ENCODE results near the gene S100A5. TPM values are rescaled to one million over a fixed set of nuclear protein-coding genes. Genes with fewer than 3 reads are reported as not detected.
A peak's percentile ranks its signal among the peaks of the same experiment; 100 is the strongest.

Gene S100A5
- total RNA-seq, 2 donors from 2014 or later = 3.2 to 9.6 TPM

GRCh38 chr1:153546796-153547559 lies 6.2 kb upstream of the S100A5 start:
- Mint-ChIP-seq H3K27ac (peak overlapping the region; percentile 98), H3K36me3 (ENCODE audit: low read depth) (peaks cover 41% of the 10 kb centered on the region)

GRCh38 chr1:153546371-153546770 lies 5.6 kb upstream of the S100A5 start:
- H3K9me3 Mint-ChIP-seq = no peaks in the 10 kb centered on the region

More at GRCh38 chr1:153546796-153547559, 6.2 kb upstream of the S100A5 start:
- H3K9me3 Mint-ChIP-seq = no peaks in the 10 kb centered on the region
- no peaks in the 10 kb centered on the region for H3K27me3 Mint-ChIP-seq
- no peak for ATAC-seq (replicated peaks)
- H3K4me1 Mint-ChIP-seq = peaks cover 31% of the 10 kb centered on the region
- H3K4me3 Mint-ChIP-seq = peak overlapping the region; percentile 98

GRCh38 chr1:153545067-153546055 lies 4.6 kb upstream of the S100A5 start, which contains the start of gene S100A4:
Gene S100A4, minus strand, starts transcription at chr1:153545806. Its CDS starts 1,012 bp downstream, at chr1:153544794.
- peaks cover 51% of the 10 kb centered on the region for H3K36me3 Mint-ChIP-seq (ENCODE audit: low read depth)
- peaks cover 43% of the 10 kb centered on the region for H3K4me1 Mint-ChIP-seq
- H3K4me3 Mint-ChIP-seq = peak within 1 kb of the TSS; percentile 98
- peak within 1 kb of the TSS; percentile 98 for H3K27ac Mint-ChIP-seq
- H3K27me3 Mint-ChIP-seq = no peaks in the 10 kb centered on the region
- no peaks in the 10 kb centered on the region for H3K9me3 Mint-ChIP-seq
- peak; percentile 86 for ATAC-seq (replicated peaks)

More at GRCh38 chr1:153546371-153546770, 5.6 kb upstream of the S100A5 start:
- Mint-ChIP-seq H3K4me1 (peaks cover 37% of the 10 kb centered on the region), H3K4me3 (peak overlapping the region; percentile 98), H3K27me3 (no peaks in the 10 kb centered on the region), H3K36me3 (ENCODE audit: low read depth) (peaks cover 46% of the 10 kb centered on the region), H3K27ac (peak overlapping the region; percentile 98)
- no peak for ATAC-seq (replicated peaks)

- no peak for ATAC-seq (replicated peaks)
- no peaks in the 10 kb centered on the region for H3K27me3 Mint-ChIP-seq
- H3K4me3 Mint-ChIP-seq = peak overlapping the region; percentile 98
- peaks cover 51% of the 10 kb centered on the region for H3K4me1 Mint-ChIP-seq
- H3K36me3 Mint-ChIP-seq (ENCODE audit: low read depth) = peaks cover 51% of the 10 kb centered on the region
- H3K9me3 Mint-ChIP-seq = no peaks in the 10 kb centered on the region
- H3K27ac Mint-ChIP-seq = peak overlapping the region; percentile 98
These were observed 3.8 kb upstream of the S100A5 start for GRCh38 chr1:153544453-153545066.

GRCh38 chr1:153543736-153544135 lies 3.0 kb upstream of the S100A5 start:
- Mint-ChIP-seq H3K27me3 (no peaks in the 10 kb centered on the region), H3K27ac (peak overlapping the region; percentile 98), H3K4me1 (peaks cover 55% of the 10 kb centered on the region), H3K4me3 (peak overlapping the region; percentile 98), H3K9me3 (no peaks in the 10 kb centered on the region), H3K36me3 (ENCODE audit: low read depth) (peaks cover 51% of the 10 kb centered on the region)
- no peak for ATAC-seq (replicated peaks)

GRCh38 chr1:153542956-153543711 lies 2.4 kb upstream of the S100A5 start:
- ATAC-seq (replicated peaks) = no peak
- no peaks in the 10 kb centered on the region for H3K9me3 Mint-ChIP-seq
- peaks cover 51% of the 10 kb centered on the region for H3K36me3 Mint-ChIP-seq (ENCODE audit: low read depth)
- H3K4me1 Mint-ChIP-seq = peaks cover 55% of the 10 kb centered on the region
- H3K4me3 Mint-ChIP-seq = peak overlapping the region; percentile 98
- H3K27ac Mint-ChIP-seq = peak overlapping the region; percentile 98
- no peaks in the 10 kb centered on the region for H3K27me3 Mint-ChIP-seq

- Mint-ChIP-seq H3K4me1 (peaks cover 55% of the 10 kb centered on the region), H3K36me3 (ENCODE audit: low read depth) (peaks cover 51% of the 10 kb centered on the region), H3K27me3 (no peaks in the 10 kb centered on the region), H3K27ac (peak overlapping the region; percentile 98), H3K9me3 (no peaks in the 10 kb centered on the region), H3K4me3 (peak overlapping the region; percentile 98)
- no peak for ATAC-seq (replicated peaks)
These were observed 1.2 kb upstream of the S100A5 start for GRCh38 chr1:153541641-153542590.

- Mint-ChIP-seq H3K4me1 (peaks cover 54% of the 10 kb centered on the region), H3K9me3 (no peaks in the 10 kb centered on the region), H3K27ac (peak overlapping the region; percentile 98), H3K36me3 (ENCODE audit: low read depth) (peaks cover 54% of the 10 kb centered on the region), H3K4me3 (peak overlapping the region; percentile 98), H3K27me3 (no peaks in the 10 kb centered on the region)
- ATAC-seq (replicated peaks) = no peak
These were observed 1.2 kb downstream of the S100A5 start for GRCh38 chr1:153539395-153540093.

GRCh38 chr1:153538315-153538821 lies 2.4 kb downstream of the S100A5 start:
- Mint-ChIP-seq H3K4me1 (peaks cover 57% of the 10 kb centered on the region), H3K36me3 (ENCODE audit: low read depth) (peaks cover 54% of the 10 kb centered on the region), H3K9me3 (no peaks in the 10 kb centered on the region), H3K27me3 (no peaks in the 10 kb centered on the region), H3K4me3 (peak overlapping the region; percentile 96), H3K27ac (no peak overlapping the region)
- ATAC-seq (replicated peaks) = no peak

- no peaks in the 10 kb centered on the region for H3K9me3 Mint-ChIP-seq
- H3K36me3 Mint-ChIP-seq (ENCODE audit: low read depth) = peaks cover 54% of the 10 kb centered on the region
- H3K27me3 Mint-ChIP-seq = no peaks in the 10 kb centered on the region
- peak overlapping the region; percentile 94 for H3K27ac Mint-ChIP-seq
- peak overlapping the region; percentile 96 for H3K4me3 Mint-ChIP-seq
- peaks cover 55% of the 10 kb centered on the region for H3K4me1 Mint-ChIP-seq
- ATAC-seq (replicated peaks) = no peak
These were observed 3.4 kb downstream of the S100A5 start for GRCh38 chr1:153537376-153537730.

- peak overlapping the region; percentile 94 for H3K27ac Mint-ChIP-seq
- peak overlapping the region; percentile 96 for H3K4me3 Mint-ChIP-seq
- H3K4me1 Mint-ChIP-seq = peaks cover 55% of the 10 kb centered on the region
- H3K9me3 Mint-ChIP-seq = no peaks in the 10 kb centered on the region
- ATAC-seq (replicated peaks) = no peak
- H3K27me3 Mint-ChIP-seq = no peaks in the 10 kb centered on the region
- H3K36me3 Mint-ChIP-seq (ENCODE audit: low read depth) = peaks cover 54% of the 10 kb centered on the region
These were observed 3.9 kb downstream of the S100A5 start for GRCh38 chr1:153536671-153537375.
